ENCODE data around the gene RGS7. TPM values are rescaled to one million over a fixed set of nuclear protein-coding genes. Genes with fewer than 3 reads are reported as not detected.

Gene RGS7
- total RNA-seq, 1 donor from 2014 or later = 0.18 TPM

DNA sequence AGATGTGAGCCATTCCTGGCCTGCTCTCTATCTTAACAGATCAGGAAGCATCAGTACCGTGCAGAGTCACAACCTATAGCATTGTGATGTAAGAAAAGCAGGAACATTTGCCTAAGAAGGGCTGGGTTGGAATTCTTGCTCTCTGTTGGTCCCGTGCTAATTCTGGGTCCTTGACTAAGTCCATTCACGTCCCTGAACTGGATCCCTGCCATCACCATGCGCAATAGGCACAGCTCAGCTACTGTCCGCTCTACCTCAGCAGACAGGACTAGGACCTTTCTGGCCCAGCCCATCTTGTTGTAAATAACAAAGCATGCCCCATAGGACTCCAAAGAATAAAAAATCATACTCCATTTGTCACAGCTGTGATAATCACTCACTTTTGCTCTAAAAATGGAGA is 175.0 kb downstream of the RGS7 start:
- no peak overlapping the region for H3K27ac Mint-ChIP-seq (ENCODE audit: unreplicated experiment)
- no peaks in the 10 kb centered on the region for H3K9me3 ChIP-seq (ENCODE audit: insufficient read depth, low read depth, low read length)
- no peak overlapping the region for H3K27ac ChIP-seq (ENCODE audit: low read depth, low read length)
- no peak overlapping the region for H2AFZ ChIP-seq (ENCODE audit: low read depth, low read length)
- H3K4me3 Mint-ChIP-seq (ENCODE audit: unreplicated experiment) = no peak overlapping the region
- H4K20me1 ChIP-seq (ENCODE audit: insufficient read depth, low read length) = no peaks in the 10 kb centered on the region
- no peaks in the 10 kb centered on the region for H3K27me3 Mint-ChIP-seq (ENCODE audit: low read depth, unreplicated experiment)
- TF ChIP-seq EZH2 (IDR thresholded peaks at IDR 0.05; ENCODE audit: insufficient read depth, low read length) = no peak
- TF ChIP-seq CTCF (IDR thresholded peaks at IDR 0.05; ENCODE audit: insufficient read depth, low read depth, low read length) = no peak
- H3K9ac ChIP-seq (ENCODE audit: low read length) = no peak overlapping the region
- H3K36me3 ChIP-seq (ENCODE audit: insufficient read depth, low read length) = no peaks in the 10 kb centered on the region
- DNase-seq (ENCODE audit: low read depth) (no peak), FAIRE-seq (no peak)
- no peaks in the 10 kb centered on the region for H3K4me1 Mint-ChIP-seq (ENCODE audit: low read depth, unreplicated experiment)
- no peak overlapping the region for H3K4me3 ChIP-seq (ENCODE audit: insufficient read depth, low read depth, low read length)
- H3K9me3 Mint-ChIP-seq (ENCODE audit: unreplicated experiment) = no peaks in the 10 kb centered on the region
- no peaks in the 10 kb centered on the region for H3K36me3 Mint-ChIP-seq (ENCODE audit: low read depth, unreplicated experiment)
- H3K4me1 ChIP-seq (ENCODE audit: insufficient read depth, low read length) = no peaks in the 10 kb centered on the region
- no peaks in the 10 kb centered on the region for H3K79me2 ChIP-seq (ENCODE audit: insufficient read depth, low read length)
- H3K4me2 ChIP-seq (ENCODE audit: low read length) = no peak overlapping the region
- no peaks in the 10 kb centered on the region for H3K27me3 ChIP-seq (ENCODE audit: insufficient read depth, low read length)

DNA sequence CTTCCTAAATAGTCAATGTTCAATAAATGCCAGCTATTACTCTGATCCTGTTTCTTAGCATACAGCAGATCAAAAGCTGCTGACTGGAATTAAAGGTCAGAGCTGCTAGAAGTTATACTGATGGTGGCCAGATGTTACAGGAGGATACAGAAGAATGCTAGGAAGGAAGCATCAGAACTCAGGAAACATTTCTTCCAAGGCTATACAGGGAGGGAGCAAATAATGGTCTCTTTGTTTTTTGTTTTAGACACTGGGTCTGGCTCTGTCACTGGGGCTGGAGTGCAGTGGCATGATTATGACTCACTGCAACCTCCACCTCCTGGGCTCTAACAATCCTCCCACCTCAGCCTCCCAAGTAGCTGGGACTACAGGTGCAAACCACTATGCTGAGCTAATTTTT is 175.5 kb downstream of the RGS7 start:
- no peak overlapping the region for H2AFZ ChIP-seq (ENCODE audit: low read depth, low read length)
- no peak overlapping the region for H3K27ac ChIP-seq (ENCODE audit: low read depth, low read length)
- H3K4me3 ChIP-seq (ENCODE audit: insufficient read depth, low read depth, low read length) = no peak overlapping the region
- H3K27ac Mint-ChIP-seq (ENCODE audit: unreplicated experiment) = no peak overlapping the region
- TF ChIP-seq EZH2 (IDR thresholded peaks at IDR 0.05; ENCODE audit: insufficient read depth, low read length) (no peak), CTCF (IDR thresholded peaks at IDR 0.05; ENCODE audit: insufficient read depth, low read depth, low read length) (no peak)
- no peak overlapping the region for H3K4me2 ChIP-seq (ENCODE audit: low read length)
- DNase-seq (ENCODE audit: low read depth) = no peak
- no peak for FAIRE-seq
- H3K9me3 Mint-ChIP-seq (ENCODE audit: unreplicated experiment) = no peaks in the 10 kb centered on the region
- H3K36me3 Mint-ChIP-seq (ENCODE audit: low read depth, unreplicated experiment) = no peaks in the 10 kb centered on the region
- H3K27me3 Mint-ChIP-seq (ENCODE audit: low read depth, unreplicated experiment) = no peaks in the 10 kb centered on the region
- no peaks in the 10 kb centered on the region for H3K36me3 ChIP-seq (ENCODE audit: insufficient read depth, low read length)
- H3K4me3 Mint-ChIP-seq (ENCODE audit: unreplicated experiment) = no peak overlapping the region
- H3K9ac ChIP-seq (ENCODE audit: low read length) = no peak overlapping the region
- no peaks in the 10 kb centered on the region for H4K20me1 ChIP-seq (ENCODE audit: insufficient read depth, low read length)
- H3K4me1 ChIP-seq (ENCODE audit: insufficient read depth, low read length) = no peaks in the 10 kb centered on the region
- no peaks in the 10 kb centered on the region for H3K9me3 ChIP-seq (ENCODE audit: insufficient read depth, low read depth, low read length)
- no peaks in the 10 kb centered on the region for H3K79me2 ChIP-seq (ENCODE audit: insufficient read depth, low read length)
- no peaks in the 10 kb centered on the region for H3K4me1 Mint-ChIP-seq (ENCODE audit: low read depth, unreplicated experiment)
- H3K27me3 ChIP-seq (ENCODE audit: insufficient read depth, low read length) = no peaks in the 10 kb centered on the region

GRCh38 chr1:241180569-241180968 is 176.4 kb downstream of the RGS7 start:
- Mint-ChIP-seq H3K36me3 (ENCODE audit: low read depth, unreplicated experiment) (no peaks in the 10 kb centered on the region), H3K4me3 (ENCODE audit: unreplicated experiment) (no peak overlapping the region), H3K9me3 (ENCODE audit: unreplicated experiment) (no peaks in the 10 kb centered on the region), H3K4me1 (ENCODE audit: low read depth, unreplicated experiment) (no peaks in the 10 kb centered on the region), H3K27ac (ENCODE audit: unreplicated experiment) (no peak overlapping the region), H3K27me3 (ENCODE audit: low read depth, unreplicated experiment) (no peaks in the 10 kb centered on the region)
- TF ChIP-seq EZH2 (IDR thresholded peaks at IDR 0.05; ENCODE audit: insufficient read depth, low read length) (no peak), CTCF (IDR thresholded peaks at IDR 0.05; ENCODE audit: insufficient read depth, low read depth, low read length) (no peak)
- no peak overlapping the region for H3K27ac ChIP-seq (ENCODE audit: low read depth, low read length)
- no peaks in the 10 kb centered on the region for H3K4me1 ChIP-seq (ENCODE audit: insufficient read depth, low read length)
- no peak overlapping the region for H3K4me3 ChIP-seq (ENCODE audit: insufficient read depth, low read depth, low read length)
- no peaks in the 10 kb centered on the region for H4K20me1 ChIP-seq (ENCODE audit: insufficient read depth, low read length)
- no peak overlapping the region for H2AFZ ChIP-seq (ENCODE audit: low read depth, low read length)
- no peaks in the 10 kb centered on the region for H3K36me3 ChIP-seq (ENCODE audit: insufficient read depth, low read length)
- no peaks in the 10 kb centered on the region for H3K79me2 ChIP-seq (ENCODE audit: insufficient read depth, low read length)
- FAIRE-seq (no peak), DNase-seq (ENCODE audit: low read depth) (no peak)
- H3K9ac ChIP-seq (ENCODE audit: low read length) = no peak overlapping the region
- no peak overlapping the region for H3K4me2 ChIP-seq (ENCODE audit: low read length)
- H3K9me3 ChIP-seq (ENCODE audit: insufficient read depth, low read depth, low read length) = no peaks in the 10 kb centered on the region
- no peaks in the 10 kb centered on the region for H3K27me3 ChIP-seq (ENCODE audit: insufficient read depth, low read length)

All from astrocyte (in vitro differentiated cells and primary cell).